NCI-H524 treated with DMSO at 0.1 percent for 48 hours (cell line): Measurements from ENCODE around the gene SERPINE1.
"Not testable (repeated sequence)": the region's sequence is repeated elsewhere in the genome, so short reads cannot be mapped to it uniquely, and the experiment has no call there.

Experiments used
- DNase-seq: peaks from one replicate; lab custom pipeline; 2025; lab: John Stamatoyannopoulos, UW

The SERPINE1 gene

DNA sequence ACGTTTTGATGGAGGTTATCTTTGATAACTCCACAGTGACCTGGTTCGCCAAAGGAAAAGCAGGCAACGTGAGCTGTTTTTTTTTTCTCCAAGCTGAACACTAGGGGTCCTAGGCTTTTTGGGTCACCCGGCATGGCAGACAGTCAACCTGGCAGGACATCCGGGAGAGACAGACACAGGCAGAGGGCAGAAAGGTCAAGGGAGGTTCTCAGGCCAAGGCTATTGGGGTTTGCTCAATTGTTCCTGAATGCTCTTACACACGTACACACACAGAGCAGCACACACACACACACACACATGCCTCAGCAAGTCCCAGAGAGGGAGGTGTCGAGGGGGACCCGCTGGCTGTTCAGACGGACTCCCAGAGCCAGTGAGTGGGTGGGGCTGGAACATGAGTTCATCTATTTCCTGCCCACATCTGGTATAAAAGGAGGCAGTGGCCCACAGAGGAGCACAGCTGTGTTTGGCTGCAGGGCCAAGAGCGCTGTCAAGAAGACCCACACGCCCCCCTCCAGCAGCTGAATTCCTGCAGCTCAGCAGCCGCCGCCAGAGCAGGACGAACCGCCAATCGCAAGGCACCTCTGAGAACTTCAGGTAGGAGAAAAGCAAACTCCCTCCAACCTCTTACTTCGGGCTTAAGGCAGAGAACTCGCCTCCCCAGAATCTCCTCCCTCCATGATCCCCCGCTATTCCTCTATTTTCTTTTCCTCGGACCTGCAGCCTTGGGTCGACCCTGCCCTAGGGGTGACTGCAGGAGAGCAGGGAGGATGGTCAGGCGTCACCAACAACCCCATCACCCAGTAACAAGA lies at the start of gene SERPINE1:
SERPINE1 (plus strand) TSS at position 454 of the 809 bp plus-strand sequence. CDS start 1,290 bp downstream, outside the sequence.
- DNase-seq = no peak

GRCh38 chr7:101077303-101078086 lies 49.4 kb upstream of the SERPINE1 start:
- no peak for DNase-seq

DNA sequence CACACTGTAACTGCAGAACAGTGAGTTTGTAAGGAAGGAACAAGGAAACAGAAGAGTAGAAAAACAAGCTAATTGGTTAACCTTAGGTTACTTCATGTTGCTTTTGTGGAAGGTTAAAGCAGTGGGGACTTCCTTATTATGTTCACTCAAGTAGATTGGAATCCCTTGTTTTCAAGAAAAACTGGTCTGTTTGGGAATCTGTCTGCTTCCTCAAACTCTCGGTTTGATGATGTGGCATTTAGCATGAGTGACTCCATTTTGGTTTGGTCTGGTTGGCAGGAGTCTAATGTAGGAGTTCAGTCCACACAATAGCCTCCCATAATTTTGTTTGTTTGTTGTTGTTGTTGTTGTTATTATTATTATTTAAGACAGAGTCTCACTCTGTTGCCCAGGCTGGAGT lies 45.5 kb upstream of the SERPINE1 start:
- no peak for DNase-seq

- DNase-seq = no peak
These were observed 42.1 kb upstream of the SERPINE1 start for GRCh38 chr7:101084865-101085161.

DNA sequence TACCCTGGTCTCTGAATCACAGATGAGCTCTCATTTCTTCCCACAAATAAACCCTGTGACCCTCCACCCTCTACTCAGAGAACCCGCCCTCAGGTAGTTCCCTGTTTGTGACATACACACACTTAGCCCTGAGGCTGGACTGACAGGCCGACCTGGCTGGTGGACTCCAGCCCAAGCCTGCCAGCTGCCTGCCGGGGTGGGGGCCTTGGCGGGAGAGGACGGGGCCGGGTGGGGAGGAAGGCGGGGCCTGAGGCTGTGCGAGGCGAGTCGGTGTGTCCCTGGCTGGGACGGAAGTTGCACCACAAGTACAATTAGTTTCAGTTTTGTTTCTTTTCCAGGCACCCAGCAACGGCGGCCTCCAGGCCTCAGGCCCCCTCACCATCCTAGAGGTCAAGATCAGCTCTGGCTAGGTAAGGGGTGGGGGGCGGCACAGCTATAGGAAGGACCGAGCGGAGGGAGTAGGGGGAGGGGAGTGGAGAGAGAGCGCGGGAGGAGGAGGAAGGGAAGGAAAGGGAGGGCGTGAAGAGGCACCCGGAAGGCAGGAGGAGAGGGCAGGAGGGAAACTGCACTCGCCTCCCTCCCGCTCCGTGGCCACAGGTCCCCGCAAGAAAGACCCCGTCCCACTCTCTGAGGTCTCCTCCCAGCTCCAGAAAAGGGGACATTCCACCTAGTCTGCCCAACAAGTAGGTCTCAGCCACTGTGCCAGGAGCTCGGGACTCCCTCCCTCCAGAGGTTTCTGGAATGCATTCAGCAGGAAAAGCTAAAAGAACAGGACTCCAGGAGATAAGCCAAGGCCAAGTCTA lies 41.5 kb upstream of the SERPINE1 start, which contains the start of gene TRIM56:
TRIM56 (plus strand) TSS at position 320 of the 803 bp plus-strand sequence. CDS start 1,832 bp downstream, outside the sequence.
- no peak for DNase-seq

GRCh38 chr7:101087334-101088068 lies 39.4 kb upstream of the SERPINE1 start:
- DNase-seq = no peak

DNA sequence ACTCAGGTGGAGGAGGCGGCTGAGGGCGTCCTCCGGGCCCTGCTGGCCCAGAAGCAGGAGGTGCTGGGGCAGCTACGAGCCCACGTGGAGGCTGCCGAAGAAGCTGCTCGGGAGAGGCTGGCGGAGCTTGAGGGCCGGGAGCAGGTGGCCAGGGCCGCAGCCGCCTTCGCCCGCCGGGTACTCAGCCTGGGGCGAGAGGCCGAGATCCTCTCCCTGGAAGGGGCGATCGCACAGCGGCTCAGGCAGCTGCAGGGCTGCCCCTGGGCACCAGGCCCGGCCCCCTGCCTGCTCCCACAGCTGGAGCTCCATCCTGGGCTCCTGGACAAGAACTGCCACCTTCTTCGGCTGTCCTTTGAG lies 38.9 kb upstream of the SERPINE1 start:
- no peak for DNase-seq

- DNase-seq = no peak
These were observed 37.9 kb upstream of the SERPINE1 start for GRCh38 chr7:101088858-101089529.

GRCh38 chr7:101089876-101090275 lies 37.0 kb upstream of the SERPINE1 start:
- no peak for DNase-seq

DNA sequence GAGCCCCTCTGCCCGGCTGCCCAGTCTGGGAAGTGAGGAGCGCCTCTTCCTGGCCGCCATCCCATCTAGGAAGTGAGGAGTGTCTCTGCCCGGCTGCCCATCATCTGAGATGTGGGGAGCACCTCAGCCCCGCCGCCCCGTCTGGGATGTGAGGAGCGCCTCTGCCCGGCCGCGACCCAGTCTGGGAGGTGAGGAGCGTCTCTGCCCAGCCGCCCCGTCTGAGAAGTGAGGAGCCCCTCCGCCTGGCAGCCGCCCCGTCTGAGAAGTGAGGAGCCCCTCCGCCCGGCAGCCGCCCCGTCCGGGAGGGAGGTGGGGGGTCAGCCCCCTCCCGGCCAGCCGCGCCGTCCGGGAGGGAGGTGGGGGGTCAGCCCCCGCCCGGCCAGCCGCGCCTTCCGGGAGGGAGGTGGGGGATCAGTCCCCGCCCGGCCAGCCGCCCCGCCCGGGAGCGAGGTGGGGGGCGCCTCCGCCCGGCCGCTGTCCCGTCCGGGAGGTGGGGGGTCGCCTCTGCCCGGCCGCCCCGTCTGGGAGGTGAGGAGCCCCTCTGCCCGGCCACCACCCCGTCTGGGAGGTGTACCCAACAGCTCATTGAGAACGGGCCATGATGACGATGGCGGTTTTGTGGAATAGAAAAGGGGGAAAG lies 34.5 kb upstream of the SERPINE1 start:
- not testable (repeated sequence) for DNase-seq

DNA sequence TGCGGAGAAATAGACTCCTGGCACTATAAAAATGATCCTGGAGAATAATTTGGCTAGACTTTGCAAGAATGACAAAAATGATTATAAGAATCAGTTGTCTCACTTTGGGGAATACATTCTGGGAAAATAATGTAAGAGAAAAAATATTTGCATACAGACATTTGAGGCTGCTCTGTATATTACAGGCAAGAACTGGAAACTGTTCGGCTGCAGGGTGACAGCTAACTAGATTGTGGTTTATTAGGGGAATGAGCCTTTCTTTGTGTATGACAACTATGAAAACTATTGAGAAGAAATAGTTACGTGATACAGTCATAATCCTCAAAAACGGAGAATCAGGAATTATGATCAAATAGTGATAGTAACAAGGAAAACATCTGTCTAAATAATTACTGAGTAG lies 33.0 kb upstream of the SERPINE1 start:
- no peak for DNase-seq

GRCh38 chr7:101094376-101094775 lies 32.5 kb upstream of the SERPINE1 start:
- no peak for DNase-seq

GRCh38 chr7:101094791-101095375 lies 32.0 kb upstream of the SERPINE1 start:
- no peak for DNase-seq

DNA sequence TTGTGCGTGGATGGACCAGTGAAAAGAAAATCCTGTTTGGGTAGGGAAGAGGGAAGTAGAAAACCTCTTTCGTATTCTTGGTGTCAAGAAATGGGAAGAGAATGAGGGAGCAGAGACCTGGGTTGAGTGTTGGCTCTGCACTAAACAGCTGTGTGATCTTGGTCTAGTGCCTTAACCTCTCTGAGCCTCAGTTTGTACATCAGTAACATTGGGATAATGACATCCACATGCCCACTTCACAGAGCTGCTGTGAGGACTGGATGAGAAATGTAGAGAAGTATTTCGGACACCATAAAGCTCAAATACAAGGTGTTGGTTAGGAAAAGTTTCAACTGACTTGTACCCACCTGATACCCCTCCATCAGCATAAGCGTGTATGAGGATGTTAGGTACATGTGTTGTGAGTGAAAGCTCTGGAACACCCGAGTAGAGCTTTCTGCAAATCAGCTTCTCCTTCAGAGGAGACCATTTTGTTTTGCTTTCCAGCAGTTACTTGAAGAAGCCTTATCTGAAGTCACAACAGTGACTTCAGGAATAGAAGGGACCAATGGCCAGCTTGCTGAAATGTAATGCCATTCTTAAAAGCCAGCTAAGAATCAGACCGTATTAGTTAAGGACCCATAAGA lies 30.5 kb upstream of the SERPINE1 start:
- DNase-seq = no peak

- no peak for DNase-seq
These were observed 30.0 kb upstream of the SERPINE1 start for GRCh38 chr7:101096957-101097347.

GRCh38 chr7:101097561-101097960 lies 29.3 kb upstream of the SERPINE1 start:
- DNase-seq = no peak

GRCh38 chr7:101099969-101100781 lies 26.7 kb upstream of the SERPINE1 start:
- DNase-seq = no peak

DNA sequence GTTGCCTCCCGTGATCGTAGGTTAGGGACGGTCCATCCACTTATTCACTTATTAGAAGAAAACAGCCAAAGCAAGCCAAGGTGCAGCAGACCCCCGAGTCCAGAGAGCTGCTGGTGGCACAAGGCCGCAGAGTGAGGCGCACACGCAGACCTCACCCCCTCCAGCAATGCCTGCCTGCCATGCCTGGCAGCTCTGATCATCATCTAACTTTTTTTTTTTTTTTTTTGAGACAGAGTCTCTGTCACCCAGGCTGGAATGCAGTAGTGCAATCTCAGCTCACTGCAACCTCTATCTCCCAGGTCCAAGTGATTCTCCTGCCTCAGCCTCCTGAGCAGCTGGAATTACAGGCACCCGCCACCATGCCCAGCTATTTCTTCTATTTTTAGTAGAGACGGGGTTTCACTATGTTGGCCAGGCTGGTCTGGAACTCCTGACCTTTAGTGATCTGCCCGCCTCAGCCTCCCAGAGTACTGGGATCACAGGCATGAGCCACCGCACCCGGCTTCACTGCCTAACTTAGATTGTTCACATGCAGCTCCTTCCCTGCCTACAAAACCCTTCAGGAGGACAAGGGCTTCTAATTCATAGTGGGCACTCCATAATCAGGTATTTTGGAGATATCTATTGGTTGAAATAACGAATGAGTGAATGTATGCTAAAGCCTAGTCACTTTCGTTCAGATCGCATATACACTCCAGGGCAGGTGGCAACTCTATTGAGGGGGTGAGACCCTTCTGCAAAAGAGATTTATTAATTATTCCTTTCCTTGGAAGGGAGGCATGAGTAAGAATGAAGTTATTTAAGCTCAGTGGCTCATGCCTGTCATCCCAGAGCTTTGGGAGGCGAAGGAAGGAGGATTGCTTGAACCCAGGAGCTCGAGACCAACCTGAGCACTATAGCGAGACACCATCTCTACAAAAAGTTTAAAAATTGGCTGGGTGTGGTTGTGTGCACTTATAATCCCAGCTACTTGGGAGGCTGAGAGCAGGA lies 25.8 kb upstream of the SERPINE1 start:
- no peak for DNase-seq
